ENCODE measurements around the gene CCHCR1.

- no peak for TF ChIP-seq SUZ12 (IDR thresholded peaks at IDR 0.05; ENCODE audit: extremely low read depth, insufficient read depth, insufficient read length)
- no peak for TF ChIP-seq ZNF274 (IDR thresholded peaks at IDR 0.05; ENCODE audit: low read depth, low read length)
Measured at GRCh38 chr6:31187780-31188194, 30.2 kb upstream of the CCHCR1 start.
